ENCODE measurements around the gene IL17B. TPM values are rescaled to one million over a fixed set of nuclear protein-coding genes. Genes with fewer than 3 reads are reported as not detected.

IL17B gene
- total RNA-seq, 1 experiment from 2014 or later, result not detected

DNA sequence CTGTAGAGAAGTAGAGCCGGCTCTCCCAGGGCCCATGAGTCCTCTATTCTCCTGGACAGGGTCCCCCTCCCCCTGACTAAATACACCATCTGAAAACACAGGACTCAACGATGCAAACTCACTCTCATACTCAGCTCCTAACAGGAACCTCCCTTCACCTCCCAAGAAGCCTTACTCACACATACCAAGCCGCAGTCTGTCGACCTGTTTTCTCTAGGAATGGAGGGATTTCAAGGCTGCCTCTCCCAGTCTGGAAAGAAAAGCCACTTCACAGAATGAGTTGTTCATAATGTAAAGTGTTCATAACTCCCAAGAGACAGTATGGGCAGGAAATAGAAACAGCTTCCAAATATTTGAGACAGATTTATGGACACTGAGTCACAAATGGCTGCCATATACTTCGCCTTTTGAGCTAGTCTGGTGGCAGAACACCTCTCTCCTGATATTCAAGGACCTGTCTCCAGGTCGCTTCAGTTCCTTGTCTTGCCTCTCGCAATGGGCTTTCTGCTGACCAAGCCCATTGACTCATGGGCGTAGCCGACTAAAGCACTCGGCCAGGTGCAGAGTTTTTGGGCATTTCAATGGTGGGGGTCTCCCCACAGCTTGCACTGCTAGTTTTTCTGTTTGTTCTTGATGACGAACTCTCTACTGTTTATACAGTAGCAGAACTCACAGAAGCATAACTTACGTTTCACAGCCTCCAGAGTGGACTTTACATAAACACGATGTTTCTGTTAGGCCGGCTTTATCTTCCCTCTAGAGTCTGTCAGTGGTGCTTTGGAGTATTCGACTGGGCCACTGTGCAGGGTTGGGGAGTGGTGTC is 25.0 kb upstream of the IL17B start:
- intact Hi-C loops (cut with micrococcal nuclease), result no loop called here
- no peak overlapping the region for H3K4me3 Mint-ChIP-seq (ENCODE audit: unreplicated experiment)
- POLR2A ChIA-PET, result interaction anchor here (0.5 kb wide), 1 partner anchor 372 kb away, joined by 3 read pairs; no protein-coding TSS in a partner anchor

GRCh38 chr5:149402291-149402690 is 23.2 kb upstream of the IL17B start:
- no peaks in the 10 kb centered on the region for H3K27me3 Mint-ChIP-seq (ENCODE audit: insufficient read depth, unreplicated experiment)
- POLR2A ChIA-PET, result no interaction called here
- no TSS peak for BruUV-seq (replicated peaks)
- intact Hi-C loops (cut with micrococcal nuclease), result no loop called here
- no peak for DNase-seq (ENCODE audit: unreplicated experiment)
- H3K4me1 Mint-ChIP-seq (ENCODE audit: insufficient read depth, unreplicated experiment), result no peaks in the 10 kb centered on the region
- CTCF ChIA-PET, result interaction anchor here (1.4 to 4.1 kb wide), 2 partner anchors 14 to 21 kb away, joined by 3 to 36 read pairs; partner anchors contain the start of gene IL17B
- no peak overlapping the region for H3K27ac Mint-ChIP-seq (ENCODE audit: low read depth, unreplicated experiment)
- TF ChIP-seq, protein P1, sequence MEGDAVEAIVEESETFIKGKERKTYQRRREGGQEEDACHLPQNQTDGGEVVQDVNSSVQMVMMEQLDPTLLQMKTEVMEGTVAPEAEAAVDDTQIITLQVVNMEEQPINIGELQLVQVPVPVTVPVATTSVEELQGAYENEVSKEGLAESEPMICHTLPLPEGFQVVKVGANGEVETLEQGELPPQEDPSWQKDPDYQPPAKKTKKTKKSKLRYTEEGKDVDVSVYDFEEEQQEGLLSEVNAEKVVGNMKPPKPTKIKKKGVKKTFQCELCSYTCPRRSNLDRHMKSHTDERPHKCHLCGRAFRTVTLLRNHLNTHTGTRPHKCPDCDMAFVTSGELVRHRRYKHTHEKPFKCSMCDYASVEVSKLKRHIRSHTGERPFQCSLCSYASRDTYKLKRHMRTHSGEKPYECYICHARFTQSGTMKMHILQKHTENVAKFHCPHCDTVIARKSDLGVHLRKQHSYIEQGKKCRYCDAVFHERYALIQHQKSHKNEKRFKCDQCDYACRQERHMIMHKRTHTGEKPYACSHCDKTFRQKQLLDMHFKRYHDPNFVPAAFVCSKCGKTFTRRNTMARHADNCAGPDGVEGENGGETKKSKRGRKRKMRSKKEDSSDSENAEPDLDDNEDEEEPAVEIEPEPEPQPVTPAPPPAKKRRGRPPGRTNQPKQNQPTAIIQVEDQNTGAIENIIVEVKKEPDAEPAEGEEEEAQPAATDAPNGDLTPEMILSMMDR (IDR thresholded peaks at IDR 0.05; ENCODE audit: unreplicated experiment), result no peak
- no peak overlapping the region for H3K4me3 Mint-ChIP-seq (ENCODE audit: unreplicated experiment)
- H3K36me3 Mint-ChIP-seq (ENCODE audit: insufficient read depth, unreplicated experiment), result no peaks in the 10 kb centered on the region
- H3K9me3 Mint-ChIP-seq (ENCODE audit: unreplicated experiment), result no peaks in the 10 kb centered on the region

More for the DNA sequence above, 25.0 kb upstream of the IL17B start:
- Mint-ChIP-seq H3K27ac (ENCODE audit: low read depth, unreplicated experiment) (no peak overlapping the region), H3K4me1 (ENCODE audit: insufficient read depth, unreplicated experiment) (no peaks in the 10 kb centered on the region), H3K36me3 (ENCODE audit: insufficient read depth, unreplicated experiment) (no peaks in the 10 kb centered on the region), H3K9me3 (ENCODE audit: unreplicated experiment) (no peaks in the 10 kb centered on the region), H3K27me3 (ENCODE audit: insufficient read depth, unreplicated experiment) (peaks cover 11% of the 10 kb centered on the region)
- CTCF ChIA-PET, result interaction anchor here (0.6 to 4.1 kb wide), 9 partner anchors 16 to 87 kb away, joined by 3 to 16 read pairs (median 5); no protein-coding TSS in a partner anchor
- no TSS peak for BruUV-seq (replicated peaks)
- TF ChIP-seq, protein P1 (IDR thresholded peaks at IDR 0.05; ENCODE audit: unreplicated experiment), result no peak
- no peak for DNase-seq (ENCODE audit: unreplicated experiment)

DNA sequence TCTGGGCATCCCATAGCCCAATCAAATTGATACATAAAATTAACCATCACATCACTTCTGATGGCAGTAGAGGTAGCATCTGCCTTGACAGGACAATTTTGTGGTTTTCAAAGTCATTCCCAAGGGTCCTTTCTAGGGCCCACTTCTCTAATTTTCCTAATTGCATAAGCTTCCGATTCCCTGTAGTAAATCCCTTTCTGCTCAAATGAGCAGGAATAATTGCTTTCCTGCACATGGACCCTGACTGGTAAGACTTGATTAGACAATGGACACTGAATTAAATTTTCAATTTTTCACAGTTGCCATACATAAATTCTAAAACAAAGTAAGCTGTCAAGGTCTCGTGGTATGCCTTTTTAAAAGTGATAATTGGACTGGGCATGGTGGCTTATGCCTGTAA is 22.0 kb upstream of the IL17B start:
- TF ChIP-seq, protein P1 (IDR thresholded peaks at IDR 0.05; ENCODE audit: unreplicated experiment), result no peak
- no peak for DNase-seq (ENCODE audit: unreplicated experiment)
- no peaks in the 10 kb centered on the region for H3K4me1 Mint-ChIP-seq (ENCODE audit: insufficient read depth, unreplicated experiment)
- no TSS peak for BruUV-seq (replicated peaks)
- POLR2A ChIA-PET, result no interaction called here
- no peaks in the 10 kb centered on the region for H3K27me3 Mint-ChIP-seq (ENCODE audit: insufficient read depth, unreplicated experiment)
- no peak overlapping the region for H3K27ac Mint-ChIP-seq (ENCODE audit: low read depth, unreplicated experiment)
- CTCF ChIA-PET, result interaction anchor here (0.6 to 4.1 kb wide), 10 partner anchors 11 to 164 kb away, joined by 3 to 36 read pairs (median 6); partner anchors contain the start of gene IL17B
- no peak overlapping the region for H3K4me3 Mint-ChIP-seq (ENCODE audit: unreplicated experiment)
- H3K36me3 Mint-ChIP-seq (ENCODE audit: insufficient read depth, unreplicated experiment), result no peaks in the 10 kb centered on the region
- H3K9me3 Mint-ChIP-seq (ENCODE audit: unreplicated experiment), result no peaks in the 10 kb centered on the region
- intact Hi-C loops (cut with micrococcal nuclease), result no loop called here

- Mint-ChIP-seq H3K27me3 (ENCODE audit: insufficient read depth, unreplicated experiment) (no peaks in the 10 kb centered on the region), H3K9me3 (ENCODE audit: unreplicated experiment) (no peaks in the 10 kb centered on the region), H3K36me3 (ENCODE audit: insufficient read depth, unreplicated experiment) (no peaks in the 10 kb centered on the region), H3K4me1 (ENCODE audit: insufficient read depth, unreplicated experiment) (no peaks in the 10 kb centered on the region), H3K4me3 (ENCODE audit: unreplicated experiment) (no peak overlapping the region), H3K27ac (ENCODE audit: low read depth, unreplicated experiment) (no peak overlapping the region)
- no TSS peak for BruUV-seq (replicated peaks)
- no peak for DNase-seq (ENCODE audit: unreplicated experiment)
- ChIA-PET POLR2A (interaction anchor here (0.8 to 1.0 kb wide), 2 partner anchors 9 to 72 kb away, joined by 3 read pairs; no protein-coding TSS in a partner anchor), CTCF (interaction anchor here (0.6 to 4.1 kb wide), 12 partner anchors 10 to 1025 kb away, joined by 3 to 36 read pairs (median 5); partner anchors contain the start of gene IL17B)
- intact Hi-C loops (cut with micrococcal nuclease), result no loop called here
- TF ChIP-seq, protein P1 (IDR thresholded peaks at IDR 0.05; ENCODE audit: unreplicated experiment), result no peak
These were observed 21.2 kb upstream of the IL17B start for GRCh38 chr5:149400304-149400703.

Data from MCF 10A (cell line).